Occipital lobe (tissue), 2 donors: ENCODE results near the gene RFNG. TPM values are rescaled to one million over a fixed set of nuclear protein-coding genes. Genes with fewer than 3 reads are reported as not detected.

ENCODE experiments used
- DNase-seq: peaks from one replicate; lab custom pipeline; 2025; lab: John Stamatoyannopoulos, UW
- total RNA-seq: library from RNA; depleted of rRNA; stranded (reverse); fragments of >200 nt; gene quantifications from one replicate; pipeline ENCODE4 v1.2.3, GENCODE V29; 2014

RFNG gene
- total RNA-seq, 1 donor from 2014 or later, result 14.5 TPM

GRCh38 chr17:82078433-82078832 is 26.8 kb upstream of the RFNG start:
- no peak for DNase-seq

GRCh38 chr17:82077617-82078358 is 26.2 kb upstream of the RFNG start:
- DNase-seq, result no peak

GRCh38 chr17:82076785-82077591 is 25.4 kb upstream of the RFNG start:
- DNase-seq, result no peak

- DNase-seq, result no peak
These were observed 24.6 kb upstream of the RFNG start for GRCh38 chr17:82076018-82076784.

DNA sequence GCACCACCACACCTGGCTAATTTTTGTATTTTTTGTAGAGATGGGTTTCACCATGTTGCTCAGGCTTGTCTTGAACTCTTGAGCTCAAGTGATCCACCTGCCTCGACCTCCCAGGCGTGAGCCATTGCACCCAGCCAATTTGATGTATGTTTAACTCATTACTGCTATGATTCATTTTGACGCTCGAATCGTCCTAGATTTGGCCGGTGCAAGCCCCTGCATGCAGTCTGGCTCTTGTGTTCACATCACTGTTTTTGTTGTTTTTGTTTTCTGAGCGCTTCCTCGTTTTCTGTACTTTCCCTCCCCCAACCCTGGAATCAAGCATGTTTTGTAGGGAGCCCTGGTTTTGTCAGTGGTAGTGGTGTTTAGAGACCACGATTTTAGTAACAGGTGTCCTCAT is 21.8 kb upstream of the RFNG start:
- DNase-seq, result no peak

- no peak for DNase-seq
These were observed 21.2 kb upstream of the RFNG start for GRCh38 chr17:82072827-82073226.

- no peak for DNase-seq
These were observed 19.0 kb upstream of the RFNG start for GRCh38 chr17:82070611-82071010.

- peak; percentile 30 for DNase-seq
These were observed 14.2 kb upstream of the RFNG start, which contains the start of gene DUS1L for GRCh38 chr17:82065638-82066303. Gene DUS1L (minus strand): TSS chr17:82065804. CDS start chr17:82065059, 745 bp downstream.

DNA sequence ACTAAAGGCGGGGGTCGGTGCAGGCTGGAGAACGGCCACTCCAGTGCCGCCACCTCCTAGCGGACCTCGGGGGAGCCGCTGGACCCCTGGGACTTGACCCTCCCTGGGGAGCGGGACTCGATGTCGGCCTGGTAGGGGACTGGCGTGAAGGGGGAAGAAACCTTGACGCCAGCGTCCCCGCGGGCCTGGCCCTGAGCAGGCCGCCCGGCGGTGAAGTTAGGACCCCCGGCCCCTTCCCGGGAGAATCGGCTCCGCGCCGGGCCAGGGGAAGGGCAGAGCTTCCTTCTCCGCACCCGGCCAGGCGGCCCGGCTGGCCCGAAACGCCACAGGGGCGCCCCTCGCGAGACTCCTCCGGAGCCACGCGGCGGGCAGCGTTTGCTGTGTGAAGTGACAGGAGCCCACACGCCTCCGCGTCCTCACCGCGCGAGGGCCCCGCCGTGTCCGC is 13.6 kb upstream of the RFNG start:
- DNase-seq, result no peak

- DNase-seq, result no peak
These were observed 13.0 kb upstream of the RFNG start for GRCh38 chr17:82064433-82065192.

DNA sequence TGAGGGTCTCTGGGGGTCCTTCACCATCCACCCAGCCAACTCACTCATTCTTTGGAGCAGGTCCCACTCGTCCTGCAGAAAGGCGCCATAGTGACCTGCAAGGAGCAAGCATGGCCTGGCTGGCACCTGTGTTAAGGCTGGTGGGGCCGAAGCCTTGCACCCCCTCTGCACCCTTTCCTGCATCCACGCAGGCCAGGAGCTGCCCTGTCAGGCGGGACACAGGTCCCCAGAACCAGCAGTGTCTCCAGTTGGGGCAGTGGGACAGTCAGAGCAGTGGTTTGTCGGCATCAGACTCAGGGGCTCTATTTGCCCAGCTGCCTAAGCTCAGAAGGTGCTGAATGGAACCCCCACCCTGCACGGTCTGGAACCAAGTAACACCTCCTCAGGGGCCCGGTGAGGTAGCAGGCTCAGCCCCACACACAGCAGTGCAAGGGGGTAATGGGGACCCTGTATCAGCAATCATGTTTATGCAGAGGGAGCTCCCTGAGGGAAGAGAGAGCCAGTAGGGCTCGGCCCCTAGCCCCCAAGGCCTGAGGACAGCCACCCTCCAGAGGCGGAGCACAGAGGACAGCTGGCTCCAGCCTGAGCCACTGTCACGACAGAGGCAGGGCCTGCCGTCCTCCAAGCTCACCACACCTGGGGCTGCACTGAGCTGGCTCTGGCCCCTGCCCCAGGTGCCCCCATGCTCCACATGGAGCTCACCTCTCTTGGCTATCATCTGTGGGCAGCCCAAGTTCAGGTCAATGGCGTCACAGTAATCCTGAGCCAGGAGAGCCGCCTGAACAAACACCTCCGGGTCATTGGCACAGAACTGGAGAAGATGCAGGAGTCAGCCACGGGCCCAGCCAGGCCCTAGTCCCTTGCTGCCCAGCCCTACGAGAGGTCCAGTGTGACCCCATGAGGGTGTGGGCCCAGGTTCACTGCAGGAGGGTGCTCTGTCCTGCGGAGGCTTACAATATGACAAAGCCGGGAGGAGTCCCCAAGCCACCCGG is 12.1 kb upstream of the RFNG start:
- DNase-seq, result no peak

DNA sequence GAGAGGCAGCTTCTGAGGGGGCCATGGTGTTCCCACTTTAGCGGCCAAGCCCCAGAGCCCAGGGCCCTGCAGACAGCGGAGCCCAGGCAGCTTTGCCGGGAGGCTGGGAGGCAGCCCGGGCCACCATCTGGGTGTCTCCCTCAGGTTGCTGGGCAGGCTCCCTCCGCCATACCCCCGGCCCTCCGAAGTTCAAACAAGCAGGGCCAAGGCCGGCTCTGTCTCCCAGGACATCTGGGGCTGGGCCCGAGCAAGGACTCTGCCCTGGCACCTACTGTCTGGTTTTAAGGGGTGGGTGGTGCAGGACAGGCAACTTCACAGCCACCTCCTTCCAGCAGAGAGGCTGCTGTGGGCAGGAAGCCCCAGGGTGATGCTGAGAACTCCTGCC is 11.4 kb upstream of the RFNG start:
- DNase-seq, result no peak

- DNase-seq, result no peak
These were observed 10.7 kb upstream of the RFNG start for GRCh38 chr17:82062076-82062983.

DNA sequence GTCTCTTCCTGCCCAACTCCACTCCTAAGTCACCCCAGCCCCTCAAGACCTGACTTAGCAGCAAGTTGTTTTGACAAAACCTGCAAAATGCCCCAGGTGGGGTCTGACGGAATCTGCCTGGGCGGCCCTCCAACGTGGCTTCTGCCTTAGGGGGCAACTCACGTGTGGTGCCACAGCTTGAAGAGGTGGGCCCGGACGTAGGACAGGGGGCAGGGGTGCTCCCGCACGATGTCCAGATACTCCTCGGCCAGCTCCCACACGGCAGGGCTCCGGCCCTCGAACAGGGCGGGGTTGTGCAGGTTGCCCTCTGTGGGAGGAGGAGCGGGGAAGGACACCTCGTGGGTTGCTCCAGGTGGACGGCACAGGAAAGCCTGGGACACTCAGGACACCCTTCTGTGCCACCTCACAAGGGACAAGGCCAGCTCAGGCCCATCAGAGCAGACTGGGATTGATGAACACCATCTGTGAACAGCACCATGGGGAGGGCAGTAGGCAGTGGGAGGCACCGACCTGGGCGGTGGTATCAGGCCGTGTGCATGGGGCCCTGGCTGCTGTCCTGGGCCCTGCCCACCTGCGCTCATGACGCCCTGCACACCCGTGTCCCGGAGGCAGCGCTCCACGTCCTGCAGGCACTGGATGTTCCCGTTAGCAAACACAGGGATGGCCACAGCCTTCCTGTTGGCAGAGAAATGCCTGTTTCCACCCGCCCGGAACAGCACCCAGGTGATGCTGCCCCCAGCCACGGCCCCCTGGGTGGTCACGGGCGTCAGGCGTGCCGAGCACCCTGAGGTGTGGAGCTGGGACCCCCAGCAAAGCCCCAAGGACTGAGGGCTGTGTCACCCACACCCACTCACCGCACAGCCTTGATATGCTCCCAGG is 9.7 kb upstream of the RFNG start:
- DNase-seq, result no peak

DNA sequence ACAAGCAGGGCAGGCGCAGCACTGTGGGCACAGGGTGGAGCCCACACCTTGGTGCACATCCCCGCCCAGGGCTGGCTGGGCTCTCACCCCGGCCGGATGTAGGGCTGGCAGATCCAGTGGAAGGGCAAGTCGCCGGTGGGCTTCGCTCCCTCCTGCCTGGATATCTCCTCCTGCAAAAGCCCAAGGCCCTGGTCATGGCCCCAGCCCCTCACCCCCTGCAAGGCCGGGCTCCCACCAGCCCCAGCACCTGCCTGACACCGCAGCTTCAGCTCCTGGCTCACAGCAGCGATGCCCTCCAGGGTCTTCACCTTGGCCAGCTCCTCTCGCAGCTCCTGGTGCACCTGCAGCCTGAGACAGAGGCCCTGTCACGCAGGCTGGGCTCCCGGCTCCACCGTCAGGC is 9.0 kb upstream of the RFNG start:
- DNase-seq, result no peak

- no peak for DNase-seq
These were observed 8.4 kb upstream of the RFNG start for GRCh38 chr17:82060001-82060380.

- no peak for DNase-seq
These were observed 7.8 kb upstream of the RFNG start for GRCh38 chr17:82059272-82060000.
